Mammary epithelial cell (primary cell): ENCODE measurements around the gene MEF2C.

Experiments used
- CTCF ChIP-seq, 2 donors: IDR thresholded peaks in 1 of 2; conservative IDR thresholded peaks in 1 of 2; 2 replicates each; pipeline ENCODE4 v1.5.1; 2011 to 2012; ENCODE audit warnings: inconsistent platforms in 2 of 2, low read length in 2 of 2, mild to moderate bottlenecking in 2 of 2, control low read depth in 1 of 2, low read depth in 1 of 2; ENCODE audit not compliant: insufficient read depth in 1 of 2; ENCODE audit errors: extremely low read depth in 1 of 2
- EZH2 ChIP-seq: IDR thresholded peaks from 2 replicates; pipeline ENCODE4 v1.6.1; 2012; ENCODE audit warnings: low read length, inconsistent platforms, borderline replicate concordance

DNA sequence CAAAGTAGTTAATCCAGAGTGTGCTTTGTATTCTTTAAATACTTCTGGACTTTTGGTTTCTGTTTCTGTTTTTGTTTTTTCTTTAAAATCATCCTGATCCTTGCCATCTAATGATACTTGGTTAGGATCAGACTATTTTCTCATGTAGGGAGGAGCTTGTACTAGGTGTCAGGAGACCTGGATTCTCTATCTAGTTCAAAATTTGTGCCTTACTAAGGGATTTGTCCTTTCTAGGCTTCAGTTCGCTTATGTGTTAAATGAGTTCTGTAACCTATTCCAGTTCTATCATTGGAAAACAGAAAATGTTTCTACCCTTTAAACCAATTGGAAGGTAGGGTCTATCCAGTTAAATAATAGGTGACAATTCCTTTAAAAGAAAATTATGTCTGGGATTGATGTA is 3.3 kb upstream of the MEF2C start:
- TF ChIP-seq EZH2 (no peak), CTCF (conservative IDR thresholded peaks at IDR 0.05 in 1 of 2, IDR thresholded peaks at IDR 0.05 in 1 of 2; ENCODE audit: extremely low read depth in 1 of 2, insufficient read depth in 1 of 2, low read depth in 1 of 2, low read length in 2 of 2) (no peak)
